Naive thymus-derived CD4-positive, alpha-beta T cell (primary cell): ENCODE results near the gene IPO13. TPM values are rescaled to one million over a fixed set of nuclear protein-coding genes. Genes with fewer than 3 reads are reported as not detected.

Source experiments
- ATAC-seq: fragments of 150-1000 bp; cut with Tn5 transposase; 2 replicates; pipeline ENCODE4 v1.10.0; 2021; ENCODE audit warnings: mild to moderate bottlenecking, moderate library complexity
- CTCF ChIA-PET: fragments of 350-600 bp; sonication (Branson Sonifier 250); formaldehyde crosslinking; loops from one replicate; lab custom pipeline; 2021; ENCODE audit warnings: antibody characterized with exemption; lab: Charles Lee
- POLR2A ChIA-PET: fragments of 350-600 bp; sonication (Branson Sonifier 250); formaldehyde crosslinking; loops from one replicate; lab custom pipeline; 2021; ENCODE audit warnings: antibody characterized with exemption, inconsistent platforms; lab: Charles Lee
- DNase-seq, 9 donors: peaks; one replicate each; pipeline versions ENCODE4 v3.0.0 to v3.0.0-alpha.2; 2020 to 2022; ENCODE audit warnings: mixed read lengths in 1 of 9
- H3K27ac ChIP-seq: one replicate; pipeline ENCODE4 v1.7.0; 2013; ENCODE audit warnings: mild to moderate bottlenecking, low read depth, low read length, moderate library complexity
- H3K27me3 ChIP-seq, 2 donors: one replicate each; pipeline ENCODE4 v1.7.0; 2013; ENCODE audit warnings: low read length in 2 of 2, mild to moderate bottlenecking in 2 of 2, moderate library complexity in 2 of 2; ENCODE audit not compliant: control insufficient read depth in 2 of 2, insufficient read depth in 2 of 2
- H3K36me3 ChIP-seq, 3 experiments: 1 replicate in 2 of 3; 2 replicates in 1 of 3; pipeline ENCODE4 v1.7.0; 2013; ENCODE audit warnings: low read length in 3 of 3, mild to moderate bottlenecking in 3 of 3, moderate library complexity in 1 of 3; ENCODE audit not compliant: insufficient read depth in 3 of 3, control insufficient read depth in 2 of 3
- H3K4me1 ChIP-seq, 2 donors: one replicate each; pipeline ENCODE4 v1.7.0; 2013; ENCODE audit warnings: low read length in 2 of 2, mild to moderate bottlenecking in 2 of 2, moderate library complexity in 1 of 2; ENCODE audit not compliant: control insufficient read depth in 2 of 2, insufficient read depth in 2 of 2
- H3K4me3 ChIP-seq: 2 replicates; pipeline ENCODE4 v1.7.0; 2013; ENCODE audit warnings: mild to moderate bottlenecking, low read length
- H3K9me3 ChIP-seq, 3 experiments: 1 replicate in 2 of 3; 2 replicates in 1 of 3; pipeline ENCODE4 v1.7.0; 2013; ENCODE audit warnings: low read length in 3 of 3; ENCODE audit not compliant: control insufficient read depth in 2 of 3
- H3K27ac Mint-ChIP-seq, 9 donors: one replicate each; pipeline ENCODE4 v1.8.0; 2020 to 2022; ENCODE audit warnings: mixed read lengths in 9 of 9, mild to moderate bottlenecking in 8 of 9, moderate library complexity in 5 of 9, inconsistent platforms in 2 of 9
- H3K27me3 Mint-ChIP-seq, 5 donors: one replicate each; pipeline ENCODE4 v1.8.0; 2021 to 2022; ENCODE audit warnings: mixed read lengths in 5 of 5, mild to moderate bottlenecking in 1 of 5
- H3K36me3 Mint-ChIP-seq, 5 donors: one replicate each; pipeline ENCODE4 v1.8.0; 2020 to 2022; ENCODE audit warnings: mixed read lengths in 5 of 5, mild to moderate bottlenecking in 3 of 5, inconsistent platforms in 1 of 5
- H3K4me1 Mint-ChIP-seq, 7 donors: one replicate each; pipeline ENCODE4 v1.8.0; 2020 to 2022; ENCODE audit warnings: mixed read lengths in 7 of 7, mild to moderate bottlenecking in 3 of 7, inconsistent platforms in 1 of 7
- H3K4me3 Mint-ChIP-seq, 10 donors: one replicate each; pipeline ENCODE4 v1.8.0; 2020 to 2022; ENCODE audit warnings: mild to moderate bottlenecking in 10 of 10, mixed read lengths in 10 of 10, moderate library complexity in 6 of 10, inconsistent platforms in 2 of 10
- H3K9me3 Mint-ChIP-seq, 11 donors: one replicate each; pipeline ENCODE4 v1.8.0; 2020 to 2022; ENCODE audit warnings: mixed read lengths in 11 of 11, mild to moderate bottlenecking in 4 of 11, inconsistent platforms in 1 of 11, moderate library complexity in 1 of 11
- intact Hi-C, 2 donors: fragments of 100-400 bp; cut with micrococcal nuclease; formaldehyde crosslinking; loops; one replicate each; pipeline ENCODE4 v1.15.1; 2023
- polyA plus RNA-seq, 2 donors: library from polyadenylated mRNA; unstranded; fragments of 300-500 nt; fragmentation: Illumina TruSeq; gene quantifications; one replicate each; pipeline ENCODE4 v1.2.3, GENCODE V29; 2021
- total RNA-seq, 6 experiments: library from RNA in 5 of 6; stranded (reverse) in 5 of 6; gene quantifications; 1 replicate in 5 of 6; 2 replicates in 1 of 6; pipeline ENCODE4 v1.2.3 and lab custom pipeline; 2021 to 2026

The IPO13 gene
- total and polyA plus RNA-seq, 7 experiments from 2014 or later: 10.1 to 32.3 (median 15.2) TPM

DNA sequence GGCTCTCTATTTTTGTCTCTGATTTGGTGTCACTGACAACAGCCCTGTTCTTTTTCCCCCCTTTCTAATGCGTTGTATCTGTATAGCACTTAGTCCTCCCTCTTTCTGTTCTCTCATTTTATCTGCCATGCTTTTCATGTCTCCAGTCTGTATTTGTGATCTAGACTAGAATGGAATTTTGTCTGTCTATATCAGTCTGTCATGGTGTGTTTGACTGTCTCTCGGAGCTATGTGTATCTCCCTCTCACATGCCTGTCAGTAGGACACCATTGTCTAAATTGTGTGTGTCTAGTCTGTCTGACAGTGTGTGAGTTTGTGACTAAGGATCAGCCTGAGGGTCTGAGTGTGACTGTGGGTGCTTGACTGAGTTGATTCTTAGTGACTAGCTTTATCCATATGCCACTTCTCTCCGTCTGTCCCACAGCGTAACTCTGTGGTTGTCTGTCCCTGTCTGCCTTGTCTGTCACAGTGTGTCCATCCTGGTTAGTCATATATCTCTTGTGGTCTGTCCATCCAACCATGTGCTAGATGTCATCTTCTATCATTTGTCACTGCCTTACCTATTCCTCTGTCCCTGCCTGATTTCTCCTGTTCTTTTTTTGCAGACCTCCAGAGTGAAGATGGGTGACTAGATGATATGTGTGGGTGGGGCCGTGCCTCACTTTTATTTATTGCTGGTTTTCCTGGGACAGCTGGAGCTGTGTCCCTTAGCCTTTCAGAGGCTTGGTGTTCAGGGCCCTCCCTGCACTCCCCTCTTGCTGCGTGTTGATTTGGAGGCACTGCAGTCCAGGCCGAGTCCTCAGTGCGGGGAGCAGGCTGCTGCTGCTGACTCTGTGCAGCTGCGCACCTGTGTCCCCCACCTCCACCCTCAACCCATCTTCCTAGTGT lies 30.9 kb downstream of the IPO13 start:
- Mint-ChIP-seq H3K4me1 (peaks cover 39 to 60% (median 49%) of the 10 kb centered on the region in 7 donors), H3K27me3 (peaks cover 0 to 15% (median 6%) of the 10 kb centered on the region in 5 donors), H3K4me3 (peak overlapping the region; percentile 55 to 98 (median 90)), H3K9me3 (peaks cover 0 to 1% (median 0%) of the 10 kb centered on the region in 11 donors), H3K27ac (peak overlapping the region in 2 of 9 donors; percentile 5 to 22), H3K36me3 (peaks cover 12 to 22% (median 20%) of the 10 kb centered on the region in 5 donors)
- Histone ChIP-seq H3K4me3 (no peak overlapping the region), H3K36me3 (peaks cover 0 to 34% (median 11%) of the 10 kb centered on the region in 3 experiments), H3K9me3 (no peaks in the 10 kb centered on the region), H3K27me3 (peaks cover 0 to 7% of the 10 kb centered on the region in 2 donors), H3K4me1 (peaks cover 21 to 23% of the 10 kb centered on the region in 2 donors), H3K27ac (no peak overlapping the region)
- CTCF ChIA-PET: interaction anchor here (0.6 kb wide), 1 partner anchor 114 kb away, joined by 3 read pairs; no protein-coding TSS in a partner anchor
- intact Hi-C loops: loop anchor here (5.0 to 10.0 kb wide), 5 partner anchors 273 to 1707 kb away; partner anchors contain the start of genes CCDC163 (in 1 of the 2), ELOVL1 (in 1 of the 2), GPBP1L1 (in 1 of the 2) and MMACHC (in 1 of the 2)
- POLR2A ChIA-PET: interaction anchor here (1.0 kb wide), 1 partner anchor 12 kb away, joined by 3 read pairs; no protein-coding TSS in a partner anchor
- DNase-seq: no peak
- no peak for ATAC-seq

DNA sequence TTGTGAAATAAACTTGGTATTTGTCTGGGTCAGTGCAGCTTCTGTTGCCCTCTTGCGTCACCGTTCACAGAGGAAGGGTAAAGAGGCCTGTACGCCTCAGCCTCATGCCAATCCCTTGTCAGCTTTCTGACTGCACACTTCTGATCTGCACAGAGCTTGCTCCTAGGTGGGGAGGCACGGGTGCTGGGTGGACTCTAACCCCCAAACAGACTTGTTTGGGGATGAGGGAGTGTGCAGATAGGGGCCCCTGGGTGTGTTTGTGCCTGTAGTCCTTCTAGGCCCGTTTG lies 31.5 kb downstream of the IPO13 start:
- H3K27ac Mint-ChIP-seq: no peak overlapping the region
- Histone ChIP-seq H3K36me3 (peaks cover 0 to 32% (median 11%) of the 10 kb centered on the region in 3 experiments), H3K9me3 (no peaks in the 10 kb centered on the region), H3K4me1 (peaks cover 21 to 23% of the 10 kb centered on the region in 2 donors), H3K27ac (no peak overlapping the region), H3K27me3 (peaks cover 0 to 7% of the 10 kb centered on the region in 2 donors), H3K4me3 (no peak overlapping the region)
- intact Hi-C loops: loop anchor here (5.0 to 10.0 kb wide), 5 partner anchors 273 to 1707 kb away; partner anchors contain the start of genes CCDC163 (in 1 of the 2), ELOVL1 (in 1 of the 2), GPBP1L1 (in 1 of the 2) and MMACHC (in 1 of the 2)
- peaks cover 0 to 15% (median 6%) of the 10 kb centered on the region in 5 donors for H3K27me3 Mint-ChIP-seq
- peak overlapping the region; percentile 55 to 96 (median 76) for H3K4me3 Mint-ChIP-seq
- no peak for DNase-seq
- ATAC-seq: no peak
- POLR2A ChIA-PET: interaction anchor here (1.0 kb wide), 1 partner anchor 11 kb away, joined by 3 read pairs; no protein-coding TSS in a partner anchor
- CTCF ChIA-PET: interaction anchor here (0.6 kb wide), 1 partner anchor 113 kb away, joined by 3 read pairs; no protein-coding TSS in a partner anchor
- H3K4me1 Mint-ChIP-seq: peaks cover 38 to 59% (median 48%) of the 10 kb centered on the region in 7 donors
- peaks cover 0 to 1% (median 0%) of the 10 kb centered on the region in 11 donors for H3K9me3 Mint-ChIP-seq
- H3K36me3 Mint-ChIP-seq: peaks cover 12 to 22% (median 20%) of the 10 kb centered on the region in 5 donors

DNA sequence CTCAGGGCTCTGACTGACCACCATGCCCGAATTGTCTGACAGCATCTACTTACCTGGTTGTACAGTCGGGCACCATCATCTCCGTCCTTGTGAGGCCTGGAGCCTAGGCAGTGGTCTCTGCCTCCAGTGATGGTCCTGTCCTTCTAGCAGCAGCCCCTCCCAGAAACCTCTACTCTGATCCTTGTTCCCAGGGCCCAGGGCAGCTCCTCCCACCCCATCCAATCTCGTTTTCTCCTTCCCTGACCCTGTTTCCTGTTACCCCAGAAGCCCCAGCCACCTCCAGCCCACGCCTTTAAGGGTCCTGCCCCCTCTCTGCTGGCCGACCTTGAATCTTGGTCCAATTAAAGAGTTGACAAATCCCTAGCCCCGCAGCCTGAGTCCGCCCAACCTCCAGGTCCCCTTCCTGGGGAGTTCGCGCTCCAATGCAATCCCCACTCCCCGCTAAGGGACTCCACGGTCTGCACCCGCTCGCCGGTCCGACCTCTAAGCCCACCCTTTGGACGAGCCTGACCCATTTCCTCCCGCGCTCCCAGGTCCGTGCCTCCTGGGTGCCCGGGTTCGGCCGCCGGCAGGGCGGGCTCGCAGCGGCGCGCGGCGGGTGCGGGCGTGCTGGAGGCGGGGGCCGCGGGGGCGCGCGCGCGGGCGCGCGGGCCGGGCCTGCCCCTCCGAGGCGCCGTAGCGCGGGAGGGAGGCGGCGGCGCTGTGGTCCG lies 32.0 kb downstream of the IPO13 start, which contains the start of gene B4GALT2:
Gene B4GALT2, plus strand, starts transcription at position 660 of the 710 bp plus-strand sequence. CDS start 1,951 bp downstream, outside the sequence.
- H3K27me3 Mint-ChIP-seq: peaks cover 0 to 15% (median 6%) of the 10 kb centered on the region in 5 donors
- ChIA-PET POLR2A (interaction anchor here (1.0 kb wide), 1 partner anchor 11 kb away, joined by 3 read pairs; no protein-coding TSS in a partner anchor), CTCF (no interaction called here)
- H3K9me3 Mint-ChIP-seq: peaks cover 0 to 1% (median 0%) of the 10 kb centered on the region in 11 donors
- H3K27me3 ChIP-seq: peaks cover 0 to 7% of the 10 kb centered on the region in 2 donors
- H3K27ac Mint-ChIP-seq: peak within 1 kb of the TSS in 3 of 9 donors; percentile 51 to 81 (median 58)
- peaks cover 0 to 32% (median 11%) of the 10 kb centered on the region in 3 experiments for H3K36me3 ChIP-seq
- H3K36me3 Mint-ChIP-seq: peaks cover 12 to 22% (median 20%) of the 10 kb centered on the region in 5 donors
- H3K9me3 ChIP-seq: no peaks in the 10 kb centered on the region
- H3K4me1 Mint-ChIP-seq: peaks cover 33 to 54% (median 43%) of the 10 kb centered on the region in 7 donors
- H3K27ac ChIP-seq: no peak within 1 kb of the TSS
- DNase-seq: peak in 3 of 9 donors; percentile 25 to 73 (median 41)
- intact Hi-C loops: loop anchor here (5.0 to 10.0 kb wide), 5 partner anchors 274 to 1706 kb away; partner anchors contain the start of genes CCDC163 (in 1 of the 2), ELOVL1 (in 1 of the 2), GPBP1L1 (in 1 of the 2) and MMACHC (in 1 of the 2)
- peak within 1 kb of the TSS; percentile 79 to 98 (median 88) for H3K4me3 Mint-ChIP-seq
- H3K4me1 ChIP-seq: peaks cover 21 to 23% of the 10 kb centered on the region in 2 donors
- H3K4me3 ChIP-seq: peak within 1 kb of the TSS; percentile 4
- ATAC-seq: peak; percentile 19

DNA sequence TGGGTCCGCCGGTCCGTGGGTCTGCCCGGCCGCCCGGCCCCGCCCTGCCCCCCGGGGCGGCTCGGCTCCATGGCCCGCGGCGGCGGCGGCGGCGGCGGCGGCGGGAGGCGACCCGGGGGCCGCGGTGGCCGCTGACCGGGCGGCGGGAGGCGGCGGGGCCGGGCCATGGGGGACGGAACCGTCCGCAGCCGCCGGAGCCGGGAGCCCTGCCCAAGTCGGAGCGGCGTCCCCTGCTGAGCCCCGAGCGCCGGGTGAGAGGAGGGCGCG lies 32.4 kb downstream of the IPO13 start:
- intact Hi-C loops: loop anchor here (5.0 to 10.0 kb wide), 5 partner anchors 274 to 1706 kb away; partner anchors contain the start of genes CCDC163 (in 1 of the 2), ELOVL1 (in 1 of the 2), GPBP1L1 (in 1 of the 2) and MMACHC (in 1 of the 2)

DNA sequence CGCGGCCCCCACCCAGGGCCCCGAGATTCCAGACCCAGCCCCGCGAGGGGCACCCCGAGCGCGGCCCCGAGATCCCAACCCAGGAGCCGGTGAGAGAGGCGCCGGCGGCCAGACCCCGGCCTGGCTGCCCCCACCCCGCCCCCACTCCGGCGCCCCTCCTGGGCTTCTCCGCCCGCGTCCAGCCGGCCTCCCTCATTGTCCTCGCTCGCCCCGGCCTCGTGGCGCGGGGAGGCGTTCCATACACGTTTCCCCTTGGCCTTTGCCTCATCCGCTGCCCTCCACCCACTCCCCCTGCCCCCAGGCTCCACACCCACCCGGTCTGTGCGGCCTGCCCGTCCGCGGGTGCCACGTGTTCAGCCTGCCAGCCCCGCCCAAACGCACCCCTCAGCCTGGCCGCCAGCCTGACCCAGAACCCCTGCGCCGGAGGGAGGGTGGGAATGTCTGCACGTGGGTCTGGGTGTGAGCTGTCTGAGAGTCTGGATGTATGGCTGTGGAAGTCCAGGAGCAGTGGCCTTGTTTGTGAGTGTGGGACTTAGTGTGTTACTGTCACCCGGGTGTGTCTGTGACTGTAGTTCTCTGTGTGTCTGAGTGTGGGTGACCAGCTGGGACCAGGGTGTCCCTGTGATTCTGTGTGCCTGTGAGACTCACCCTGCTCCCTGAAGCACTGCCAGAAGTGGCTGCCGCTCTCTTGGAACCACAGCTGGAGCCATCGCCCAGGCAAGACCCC lies 32.9 kb downstream of the IPO13 start:
- Histone ChIP-seq H3K27me3 (peaks cover 0 to 7% of the 10 kb centered on the region in 2 donors), H3K27ac (no peak overlapping the region), H3K4me3 (peak overlapping the region; percentile 4), H3K36me3 (peaks cover 0 to 32% (median 11%) of the 10 kb centered on the region in 3 experiments), H3K4me1 (peaks cover 16 to 18% of the 10 kb centered on the region in 2 donors), H3K9me3 (no peaks in the 10 kb centered on the region)
- POLR2A ChIA-PET: interaction anchor here (1.0 kb wide), 1 partner anchor 11 kb away, joined by 3 read pairs; no protein-coding TSS in a partner anchor
- CTCF ChIA-PET: no interaction called here
- Mint-ChIP-seq H3K27ac (peak overlapping the region in 2 of 9 donors; percentile 58 to 81), H3K9me3 (no peaks in the 10 kb centered on the region), H3K4me3 (peak overlapping the region; percentile 71 to 93 (median 86)), H3K36me3 (peaks cover 12 to 22% (median 20%) of the 10 kb centered on the region in 5 donors), H3K4me1 (peaks cover 25 to 46% (median 37%) of the 10 kb centered on the region in 7 donors), H3K27me3 (peaks cover 0 to 15% (median 6%) of the 10 kb centered on the region in 5 donors)
- DNase-seq: peak in 1 of 9 donors; percentile 60
- no peak for ATAC-seq
- intact Hi-C loops: loop anchor here (5.0 to 10.0 kb wide), 5 partner anchors 275 to 1705 kb away; partner anchors contain the start of genes CCDC163 (in 1 of the 2), ELOVL1 (in 1 of the 2), GPBP1L1 (in 1 of the 2) and MMACHC (in 1 of the 2)

More for the DNA sequence above, 32.4 kb downstream of the IPO13 start:
- ChIA-PET POLR2A (no interaction called here), CTCF (no interaction called here)
- Histone ChIP-seq H3K27ac (no peak overlapping the region), H3K9me3 (no peaks in the 10 kb centered on the region), H3K36me3 (peaks cover 0 to 32% (median 11%) of the 10 kb centered on the region in 3 experiments), H3K27me3 (peaks cover 0 to 7% of the 10 kb centered on the region in 2 donors), H3K4me1 (peaks cover 17 to 18% of the 10 kb centered on the region in 2 donors), H3K4me3 (no peak overlapping the region)
- H3K4me1 Mint-ChIP-seq: peaks cover 28 to 49% (median 38%) of the 10 kb centered on the region in 7 donors
- peaks cover 0 to 15% (median 6%) of the 10 kb centered on the region in 5 donors for H3K27me3 Mint-ChIP-seq
- H3K9me3 Mint-ChIP-seq: no peaks in the 10 kb centered on the region
- ATAC-seq (no peak), DNase-seq (no peak)
- H3K36me3 Mint-ChIP-seq: peaks cover 12 to 22% (median 20%) of the 10 kb centered on the region in 5 donors
- H3K27ac Mint-ChIP-seq: no peak overlapping the region
- peak overlapping the region in 1 of 10 donors; percentile 88 for H3K4me3 Mint-ChIP-seq
